ENCODE results near the gene COL16A1.

COL16A1 gene

DNA sequence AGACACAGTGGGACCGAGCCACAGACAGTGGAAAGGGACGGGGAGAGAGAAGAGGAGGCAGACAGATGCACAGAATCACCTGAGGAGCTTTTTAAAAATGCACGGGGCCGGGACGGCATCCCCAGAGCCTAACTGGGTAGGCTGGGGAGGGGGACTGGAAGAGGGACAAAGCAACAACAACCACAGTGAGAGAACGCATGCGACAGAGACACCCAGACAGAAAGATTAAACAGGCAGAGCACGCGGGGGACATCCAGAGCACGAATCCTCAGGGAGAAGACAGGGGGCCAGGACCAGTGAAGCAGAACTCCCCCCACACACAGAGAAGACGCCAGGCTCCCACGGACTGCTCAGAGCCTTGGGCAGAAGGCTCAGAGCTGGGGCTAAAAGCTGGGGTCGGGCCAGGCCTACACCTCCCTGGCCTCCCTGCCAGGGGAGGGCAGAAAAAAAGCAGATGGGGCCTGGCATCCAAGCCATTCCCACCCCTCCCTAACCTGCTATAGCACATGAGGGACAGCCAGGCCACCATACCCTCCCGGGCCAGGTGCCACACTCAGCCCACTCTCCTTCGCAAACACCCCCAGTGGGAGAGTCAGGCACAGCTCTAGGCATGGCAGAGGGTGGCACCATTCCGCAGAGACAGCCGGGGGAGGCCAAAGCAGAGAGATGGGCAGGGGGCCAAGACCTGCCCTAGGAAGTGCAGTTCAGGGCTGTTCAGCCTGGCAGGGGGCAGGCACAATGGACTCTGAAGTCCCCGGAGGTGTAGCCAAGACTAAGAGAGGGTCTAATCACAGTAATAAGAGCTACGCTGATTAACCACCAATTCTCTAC lies 29.8 kb upstream of the COL16A1 start:
- in situ Hi-C loops (cut with MboI; ENCODE audit: low sequenced_read_pairs): no loop called here

DNA sequence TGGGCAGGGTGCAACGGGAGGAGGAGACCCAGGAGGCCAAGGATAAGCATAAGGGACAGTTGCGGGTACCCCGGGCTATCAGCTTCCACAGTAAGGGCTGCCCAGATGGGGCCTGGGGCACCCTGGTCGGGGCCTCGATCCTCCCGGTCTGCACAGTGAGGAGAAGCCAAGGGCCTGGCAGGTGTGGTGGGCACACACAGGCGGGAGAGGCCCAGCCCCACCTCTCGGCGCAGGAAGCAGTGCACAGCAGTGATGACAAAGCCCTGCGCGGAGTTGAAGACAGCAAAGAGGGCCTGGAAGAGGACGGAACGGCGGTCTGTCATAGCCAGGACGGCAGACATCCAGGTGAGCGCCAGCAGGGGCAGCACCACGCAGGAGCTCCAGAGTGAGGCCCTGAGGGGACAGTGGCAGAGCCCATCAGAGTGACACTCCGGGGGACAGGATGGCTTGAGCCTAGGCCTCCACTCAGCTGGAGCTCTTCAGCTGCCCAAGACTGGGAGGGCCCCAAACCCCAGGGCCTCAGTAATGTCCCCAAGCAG lies 29.0 kb upstream of the COL16A1 start:
- in situ Hi-C loops (cut with MboI; ENCODE audit: low sequenced_read_pairs): no loop called here

DNA sequence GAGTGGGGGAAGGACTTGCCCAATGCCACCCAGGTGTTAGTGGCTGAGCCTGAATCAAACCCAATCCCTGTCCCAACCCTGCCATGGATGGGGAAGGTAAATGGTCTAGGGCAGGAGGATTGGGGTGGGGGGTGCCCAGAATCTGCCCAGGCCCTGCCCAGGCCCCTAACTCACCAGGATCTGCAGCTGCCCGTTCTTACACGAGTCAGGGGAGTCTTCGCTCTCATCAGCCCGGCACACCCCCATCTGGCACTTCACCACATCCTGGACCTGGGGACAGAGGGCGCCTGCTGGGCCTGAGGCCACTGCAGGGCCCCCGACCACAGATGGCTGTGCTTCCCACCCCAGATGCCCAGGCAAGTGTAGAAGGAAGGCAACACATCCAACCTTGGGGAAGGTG lies 28.5 kb upstream of the COL16A1 start:
- in situ Hi-C loops (cut with MboI; ENCODE audit: low sequenced_read_pairs): no loop called here

DNA sequence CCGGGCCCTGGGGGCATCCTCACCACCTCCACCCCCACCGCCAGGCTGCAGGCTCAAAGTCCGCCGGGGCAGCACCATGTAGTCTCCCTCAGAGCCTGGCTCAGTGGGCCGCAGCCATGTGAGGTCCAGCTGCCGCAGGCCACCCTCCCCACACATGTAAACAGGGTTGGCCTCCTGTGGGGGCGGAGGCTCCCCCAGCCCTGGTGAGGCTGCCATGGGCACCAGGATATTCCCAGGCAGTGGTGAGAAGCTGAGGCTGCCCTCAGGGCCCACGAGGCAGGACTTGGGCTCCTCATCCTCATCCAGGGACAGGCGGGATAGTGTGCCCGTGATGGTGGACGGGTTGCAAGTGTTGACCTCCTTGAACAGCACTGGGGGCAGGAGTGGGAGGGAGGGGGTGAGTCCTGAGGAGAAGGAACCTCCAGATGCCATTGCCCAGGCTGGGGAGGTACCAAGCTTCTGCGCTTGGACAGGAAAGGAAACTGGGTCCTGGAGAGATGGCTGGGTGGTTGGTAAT lies 27.3 kb upstream of the COL16A1 start:
- in situ Hi-C loops (cut with MboI; ENCODE audit: low sequenced_read_pairs): no loop called here

DNA sequence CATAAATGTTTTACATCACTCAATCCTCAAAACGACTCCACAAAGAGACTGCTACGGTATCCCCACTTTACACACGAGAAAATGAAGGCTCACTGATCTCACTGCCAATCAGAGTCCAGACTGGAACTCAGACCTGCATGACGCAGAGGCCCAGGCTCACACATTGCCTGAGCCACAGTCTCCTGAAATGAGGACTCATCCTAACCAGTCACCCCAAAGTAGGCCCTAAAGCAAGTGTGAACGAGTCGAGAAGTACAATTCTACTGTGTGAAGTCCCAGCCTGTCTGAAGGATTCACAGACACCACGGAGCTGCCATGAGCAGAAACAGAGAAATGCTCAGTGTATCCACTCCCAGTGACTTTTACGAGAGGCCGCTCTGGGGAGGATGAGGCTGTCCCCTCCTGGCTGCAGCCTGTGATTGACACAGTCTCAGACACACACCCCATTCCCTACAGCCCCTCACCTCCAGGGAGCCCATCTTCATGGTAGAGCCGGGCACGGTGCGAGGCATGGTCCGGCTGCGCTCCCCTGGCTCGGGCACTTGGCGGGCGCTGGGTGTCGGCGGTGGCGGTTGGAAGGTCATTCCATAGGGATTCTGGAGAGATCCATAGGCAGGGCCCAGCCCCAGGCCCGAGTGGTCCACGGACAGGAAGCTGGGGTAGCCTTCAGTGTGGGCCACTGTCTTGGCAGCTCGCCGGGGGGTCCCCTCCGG lies 26.7 kb upstream of the COL16A1 start:
- in situ Hi-C loops (cut with MboI; ENCODE audit: low sequenced_read_pairs): no loop called here

DNA sequence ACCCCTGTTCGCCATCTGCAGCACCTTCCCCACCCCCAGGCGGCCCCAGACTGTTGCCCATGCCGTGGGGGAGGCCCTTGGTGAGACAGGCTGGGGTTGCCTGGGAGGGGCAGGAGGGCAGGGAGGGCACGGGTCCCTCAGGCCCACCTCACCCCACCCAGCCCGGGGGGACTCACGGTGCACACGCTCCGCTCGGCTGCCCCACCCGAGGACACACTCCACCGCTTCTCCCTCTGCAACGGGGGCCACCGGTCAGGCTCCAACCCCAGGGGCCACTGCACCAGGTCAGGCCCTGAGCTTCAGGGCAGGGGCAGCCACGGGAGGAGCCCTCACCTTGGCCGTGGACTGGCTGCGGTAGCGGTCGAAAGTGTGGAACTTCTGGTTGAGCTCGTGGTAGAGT lies 24.0 kb upstream of the COL16A1 start:
- in situ Hi-C loops (cut with MboI; ENCODE audit: low sequenced_read_pairs): no loop called here

DNA sequence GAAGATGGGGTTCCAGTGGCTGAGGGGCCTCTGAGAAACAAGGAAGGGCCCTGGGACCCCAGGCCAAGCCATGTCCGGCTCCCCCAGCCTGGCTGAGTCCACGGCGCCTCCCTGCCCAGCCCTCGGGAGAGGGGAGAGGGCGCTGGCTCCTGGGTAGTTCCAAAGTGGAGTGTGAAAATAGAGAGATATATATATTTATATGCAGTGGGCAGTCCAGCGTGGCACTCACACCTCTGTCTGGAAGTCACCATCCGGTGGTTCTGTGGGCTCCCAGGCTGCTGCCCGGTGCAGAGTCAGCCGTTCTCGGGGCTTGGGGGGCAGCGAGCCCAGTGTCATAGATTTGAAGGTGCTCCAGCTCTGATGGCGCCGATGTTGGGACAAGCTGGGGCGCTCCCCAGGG lies 23.4 kb upstream of the COL16A1 start:
- in situ Hi-C loops (cut with MboI; ENCODE audit: low sequenced_read_pairs): no loop called here

DNA sequence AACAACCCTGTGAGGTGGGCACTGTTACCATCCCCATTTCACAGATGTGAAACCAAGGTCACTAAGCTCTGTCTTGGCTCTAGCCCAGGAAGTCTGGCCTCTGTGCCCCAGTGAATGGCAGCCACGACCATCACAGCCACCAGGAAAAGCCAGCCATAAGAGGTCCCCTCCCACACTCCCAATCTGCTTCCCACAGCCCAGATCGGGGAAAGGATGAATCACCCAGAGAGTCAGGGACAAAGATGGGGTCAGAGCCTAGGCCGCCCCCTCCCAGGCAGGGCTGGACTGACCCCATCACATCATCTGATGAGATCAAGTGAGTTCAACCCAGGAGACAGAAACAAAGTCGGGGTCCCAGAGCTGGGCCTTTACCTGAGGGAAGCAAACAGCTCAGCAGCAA lies 22.9 kb upstream of the COL16A1 start:
- in situ Hi-C loops (cut with MboI; ENCODE audit: low sequenced_read_pairs): no loop called here

DNA sequence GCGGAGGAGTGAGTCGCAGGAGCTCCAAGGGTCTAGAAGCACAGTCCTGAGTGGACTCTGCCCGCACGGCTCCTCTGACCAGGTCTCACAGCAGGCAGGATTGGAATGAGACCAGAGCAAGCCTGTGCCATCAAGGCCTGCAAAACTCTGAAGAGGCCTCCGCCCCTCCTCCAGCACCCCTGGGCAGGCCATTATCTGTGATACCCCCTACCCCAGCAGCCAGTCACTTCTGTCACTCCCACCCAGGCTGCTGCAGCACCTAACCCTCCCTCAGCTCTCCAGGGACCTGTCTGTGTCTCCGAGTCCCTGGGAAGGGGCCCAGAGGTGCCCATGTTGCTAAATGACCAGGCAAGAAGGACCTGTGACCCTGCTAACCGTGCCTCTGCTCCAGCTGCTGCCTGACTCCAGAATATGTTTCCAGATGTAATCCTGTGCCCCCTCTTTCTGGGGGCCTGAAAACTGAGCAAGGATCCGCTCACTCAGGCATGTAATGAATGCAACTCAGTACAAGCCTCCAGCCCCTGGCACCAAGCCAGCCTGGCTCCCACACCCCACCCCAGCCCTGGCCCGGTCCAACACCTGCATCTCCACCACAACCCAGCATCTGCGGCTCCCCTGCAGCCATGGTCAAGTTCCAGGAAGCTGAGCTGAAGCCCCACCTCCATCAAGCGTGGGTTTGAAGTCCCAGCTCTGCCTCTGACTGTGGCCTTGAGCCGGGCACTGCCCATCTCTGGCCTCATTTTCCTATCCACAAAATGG lies 22.1 kb upstream of the COL16A1 start:
- in situ Hi-C loops (cut with MboI; ENCODE audit: low sequenced_read_pairs): no loop called here

DNA sequence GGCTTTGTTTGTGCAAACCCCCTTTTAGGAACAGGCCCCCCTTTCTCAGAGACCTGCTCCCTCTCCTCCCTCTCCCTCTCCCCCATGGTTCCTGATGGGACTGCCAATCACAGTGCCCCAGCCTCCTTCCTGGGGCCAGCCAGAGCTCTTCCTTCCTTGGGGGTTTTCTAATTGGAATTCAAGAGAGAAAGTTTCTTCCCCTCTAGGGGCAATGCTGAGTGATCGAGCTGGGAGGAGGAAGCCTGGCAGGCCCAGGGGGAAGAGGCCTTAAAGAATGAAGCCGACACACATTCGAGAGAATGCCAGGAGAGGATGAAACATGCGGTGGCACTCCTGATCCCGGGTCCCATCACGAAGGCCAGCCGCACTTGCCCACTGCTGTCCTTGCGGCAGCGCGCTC lies 21.3 kb upstream of the COL16A1 start:
- in situ Hi-C loops (cut with MboI; ENCODE audit: low sequenced_read_pairs): no loop called here

DNA sequence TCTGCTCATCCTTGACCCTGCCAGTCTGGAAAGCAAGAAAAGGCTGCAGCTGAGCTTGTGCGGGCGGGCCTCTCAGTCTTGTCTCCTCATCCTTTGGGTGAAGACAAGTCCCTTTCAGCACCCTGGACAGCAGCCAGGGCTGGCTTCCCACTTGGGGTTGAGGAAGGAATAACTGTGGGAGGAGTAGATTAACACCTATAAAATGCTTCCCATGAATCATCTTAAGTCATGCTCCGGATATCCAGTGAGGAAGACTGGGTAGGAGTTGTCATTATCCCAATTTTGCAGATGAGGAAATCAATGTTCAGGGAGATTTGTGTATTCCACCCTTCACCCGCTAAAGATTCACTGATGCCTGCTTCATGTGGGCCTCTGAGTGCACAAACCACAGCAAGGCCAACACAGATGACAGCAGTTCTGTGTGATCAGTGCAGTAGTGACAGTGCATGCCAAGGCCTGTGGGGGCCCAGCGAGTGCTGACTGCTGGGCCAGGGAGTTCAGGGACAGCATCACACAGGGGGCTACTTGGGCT lies 20.1 kb upstream of the COL16A1 start:
- in situ Hi-C loops (cut with MboI; ENCODE audit: low sequenced_read_pairs): no loop called here

DNA sequence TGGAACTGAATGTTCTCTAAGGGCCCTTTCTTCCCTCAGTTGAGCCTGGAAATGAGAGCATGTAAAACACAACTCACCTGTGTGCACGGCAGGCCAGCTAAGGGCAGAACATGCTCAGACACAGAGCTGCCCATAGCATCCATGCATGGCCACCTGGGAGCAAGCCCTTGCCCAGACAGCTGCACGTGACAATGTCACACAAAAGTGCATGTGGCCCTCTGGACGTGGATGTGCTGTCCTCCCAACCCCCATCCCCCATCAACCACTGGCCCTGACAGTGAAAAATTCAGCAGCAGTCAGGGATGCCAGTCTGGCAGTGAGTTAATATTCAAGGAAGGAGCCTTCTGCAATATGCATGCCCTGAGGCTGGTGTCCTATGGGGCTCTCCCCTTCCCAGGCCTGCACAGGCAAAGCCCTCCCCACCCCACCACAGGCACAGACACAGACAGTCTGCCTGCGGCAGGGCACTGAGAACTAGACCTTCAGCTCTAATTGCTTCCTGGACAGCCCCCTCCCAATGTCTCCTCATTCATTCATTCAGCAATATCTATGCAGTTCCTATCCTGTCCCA lies 14.6 kb upstream of the COL16A1 start:
- in situ Hi-C loops (cut with MboI; ENCODE audit: low sequenced_read_pairs): no loop called here

DNA sequence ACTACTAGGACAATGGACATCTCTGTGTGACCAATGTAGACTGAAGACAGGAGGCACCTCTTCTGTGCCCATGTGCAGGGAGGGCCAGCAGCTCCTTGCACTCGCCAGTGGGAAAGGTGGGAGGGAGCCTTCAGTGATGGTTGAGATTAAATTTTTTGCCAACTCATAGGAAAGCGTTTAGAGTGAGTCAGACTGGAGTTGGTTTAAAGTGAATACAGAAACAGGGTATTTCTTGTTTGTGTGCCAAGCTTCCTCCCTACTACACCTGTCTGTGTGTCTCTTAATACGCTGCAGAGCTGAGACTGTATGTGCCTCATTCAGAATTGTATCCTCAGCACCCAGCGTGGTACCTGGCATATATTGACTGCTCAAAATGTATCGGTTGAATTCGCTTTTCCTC lies 13.5 kb upstream of the COL16A1 start:
- in situ Hi-C loops (cut with MboI; ENCODE audit: low sequenced_read_pairs): no loop called here

DNA sequence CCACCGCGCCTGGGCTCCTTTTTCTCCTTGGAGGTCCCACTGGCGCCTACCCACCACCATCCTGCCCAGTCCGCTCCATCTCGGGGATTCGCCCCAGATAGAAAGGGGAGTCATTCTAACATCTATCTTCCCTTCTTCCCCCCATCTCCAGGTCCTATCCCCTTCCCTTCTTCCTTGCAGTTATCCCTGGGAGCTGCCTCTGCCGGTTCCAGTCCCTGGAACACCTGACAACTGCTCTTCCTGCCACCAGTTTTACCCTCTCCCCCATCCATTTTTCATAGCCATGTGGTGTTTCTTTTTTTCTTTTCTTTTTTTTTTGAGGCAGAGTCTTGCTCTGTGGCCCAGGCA lies 12.0 kb upstream of the COL16A1 start:
- in situ Hi-C loops (cut with MboI; ENCODE audit: low sequenced_read_pairs): no loop called here

DNA sequence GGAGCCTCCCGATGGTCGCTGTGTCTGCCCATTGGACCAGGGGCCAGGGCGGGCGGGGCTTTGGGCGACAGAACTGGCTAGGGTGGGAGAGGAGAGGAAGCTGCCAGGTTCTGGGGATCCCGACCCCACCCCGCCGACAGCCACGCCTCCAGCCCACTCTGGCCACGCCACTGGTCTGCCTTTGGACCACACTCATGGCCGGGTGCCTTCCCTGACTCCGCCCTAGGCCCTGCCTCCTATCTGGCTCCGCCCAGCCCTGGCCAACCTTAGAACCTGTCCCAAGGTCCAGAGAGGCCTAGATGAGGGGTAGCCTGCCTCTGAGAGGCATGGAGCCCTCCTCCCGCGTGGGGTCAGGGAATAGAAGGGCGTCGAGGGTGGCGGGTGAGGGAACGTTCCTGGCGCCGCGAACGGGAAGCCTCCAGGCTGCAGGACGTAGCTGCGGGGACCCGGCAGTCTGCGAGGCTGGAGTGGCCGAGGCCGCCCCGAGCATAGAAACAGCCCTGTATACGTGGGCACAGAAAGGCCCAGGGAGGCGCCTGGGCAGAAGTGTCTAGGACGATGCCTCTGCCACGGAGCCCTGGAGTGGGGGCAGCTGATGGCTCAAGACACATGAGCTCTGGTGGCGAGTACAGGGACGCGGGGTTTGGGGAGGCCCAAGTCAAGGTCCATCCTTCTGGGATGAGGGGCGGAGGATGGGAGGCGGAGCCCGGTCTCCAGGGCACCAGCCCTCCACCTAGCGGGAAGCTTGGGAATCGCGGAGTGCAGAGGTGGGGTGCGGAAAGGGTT lies 11.5 kb upstream of the COL16A1 start:
- in situ Hi-C loops (cut with MboI; ENCODE audit: low sequenced_read_pairs): no loop called here

DNA sequence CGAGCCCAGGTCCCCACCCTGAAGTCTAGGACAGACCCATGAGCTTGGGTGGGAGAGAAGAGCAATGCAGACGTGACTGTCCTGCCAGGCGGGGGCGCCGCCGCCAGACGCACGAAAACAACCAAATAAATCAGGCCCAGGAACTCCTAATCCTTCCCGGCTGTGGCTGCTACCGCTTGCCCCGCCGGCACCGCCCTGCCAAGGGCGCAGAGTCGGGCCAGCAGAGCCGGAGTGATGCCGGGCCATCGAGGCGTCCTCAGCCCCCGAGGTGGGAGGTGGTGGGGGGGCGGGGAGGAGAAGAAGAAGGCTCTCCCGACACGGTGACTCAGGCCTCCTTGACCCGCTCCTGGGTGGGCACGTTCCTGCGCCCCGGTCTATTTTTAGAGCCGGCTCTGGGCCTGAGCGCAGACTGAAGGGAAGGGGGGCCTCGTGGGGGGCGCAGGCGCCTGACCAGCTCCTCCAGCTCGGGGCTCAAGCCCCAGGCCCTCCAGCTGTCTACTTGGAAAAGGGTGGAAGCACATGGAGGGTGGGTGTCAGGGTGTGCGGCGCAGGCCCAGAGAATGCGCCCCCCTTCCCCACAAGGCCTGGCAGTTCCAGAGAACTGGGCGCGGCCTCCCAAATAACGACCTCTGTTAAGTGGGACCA lies 10.7 kb upstream of the COL16A1 start:
- in situ Hi-C loops (cut with MboI; ENCODE audit: low sequenced_read_pairs): no loop called here

DNA sequence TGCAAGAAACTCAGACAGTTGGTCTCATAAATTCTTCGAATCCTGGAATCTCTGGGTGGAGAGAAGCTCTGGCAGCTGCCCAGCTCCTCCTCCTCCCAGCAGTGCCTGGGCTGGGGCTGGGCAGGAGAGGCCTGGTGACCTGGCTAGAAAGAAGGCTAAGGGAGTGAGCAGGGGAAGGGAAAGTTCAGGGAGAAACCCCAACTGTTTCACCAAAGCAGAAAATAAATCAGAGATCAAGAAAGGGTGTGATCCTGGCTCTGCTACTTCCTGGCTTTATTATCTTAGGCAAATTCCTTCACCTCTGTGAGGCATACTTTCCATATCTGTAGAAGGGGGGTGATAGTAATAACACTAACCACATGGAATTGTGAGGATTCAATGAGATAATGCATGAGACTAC lies 8.8 kb upstream of the COL16A1 start:
- in situ Hi-C loops (cut with MboI; ENCODE audit: low sequenced_read_pairs): no loop called here

DNA sequence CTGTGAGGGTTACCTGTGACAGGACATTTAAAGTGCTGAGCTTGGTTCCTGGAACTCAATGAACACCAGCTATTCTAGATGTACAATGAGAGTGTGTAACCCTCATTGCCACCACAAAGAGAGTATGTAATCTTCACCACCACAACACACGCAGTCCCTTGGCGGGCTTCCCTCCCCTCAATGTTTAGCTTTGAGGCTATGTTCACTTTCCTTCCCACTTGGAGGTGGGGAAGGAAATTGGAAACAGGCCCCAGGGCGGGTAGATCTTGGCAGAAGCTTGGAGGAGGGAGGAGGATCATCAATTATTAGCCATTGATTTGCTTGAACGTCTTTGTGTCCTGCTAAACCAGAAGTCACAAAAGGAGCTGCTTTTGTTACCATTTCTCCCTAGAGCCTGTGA lies 8.3 kb upstream of the COL16A1 start:
- in situ Hi-C loops (cut with MboI; ENCODE audit: low sequenced_read_pairs): no loop called here

DNA sequence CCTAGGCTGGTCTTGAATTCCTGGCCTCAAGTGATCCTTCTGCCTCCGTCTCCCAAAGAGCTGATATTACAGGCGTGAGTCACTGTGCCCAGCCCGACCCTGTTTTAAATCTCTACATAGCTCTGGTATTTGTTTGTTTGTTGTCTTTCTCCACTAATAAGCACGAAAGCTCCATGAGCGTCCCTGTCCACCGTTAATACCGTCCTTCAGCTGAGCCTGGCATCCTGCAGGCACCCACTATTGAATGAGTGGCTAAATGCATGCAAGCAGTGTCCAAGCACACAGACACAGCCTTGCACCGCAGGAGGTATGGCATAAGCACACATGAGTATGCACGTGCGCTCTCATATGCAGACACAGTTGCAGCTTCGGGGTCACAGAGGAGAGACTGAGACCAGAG lies 4.5 kb upstream of the COL16A1 start:
- in situ Hi-C loops (cut with MboI; ENCODE audit: low sequenced_read_pairs): no loop called here

DNA sequence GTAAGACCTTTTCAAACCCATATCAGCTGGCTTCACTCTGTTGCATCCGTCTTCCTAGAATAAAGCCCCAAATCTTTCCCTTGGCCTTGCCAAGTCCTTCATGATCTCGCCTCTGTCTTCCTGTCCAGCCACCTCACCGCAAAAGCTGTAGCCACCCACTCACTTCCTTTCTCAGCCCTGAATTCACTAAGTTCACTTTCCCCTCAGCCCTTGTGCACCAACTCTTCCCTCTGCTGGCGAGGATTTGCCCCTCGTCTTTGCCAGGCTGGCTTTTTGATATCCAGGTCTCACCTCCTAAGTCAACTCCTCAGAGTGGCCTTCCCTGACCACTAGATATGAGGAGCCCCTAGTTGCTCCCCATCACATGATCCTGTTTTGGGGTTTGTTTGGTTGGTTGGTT lies 3.9 kb upstream of the COL16A1 start:
- in situ Hi-C loops (cut with MboI; ENCODE audit: low sequenced_read_pairs): no loop called here
